GM12872 (cell line): ENCODE data around the gene ANK3.

ENCODE experiments used
- TF ChIP-seq, protein P1 (sequence below): IDR thresholded peaks from 3 replicates; pipeline ENCODE4 v1.5.1; 2011; ENCODE audit warnings: low read depth, mild to moderate bottlenecking, low read length, moderate library complexity; ENCODE audit not compliant: insufficient read depth

ANK3 gene

DNA sequence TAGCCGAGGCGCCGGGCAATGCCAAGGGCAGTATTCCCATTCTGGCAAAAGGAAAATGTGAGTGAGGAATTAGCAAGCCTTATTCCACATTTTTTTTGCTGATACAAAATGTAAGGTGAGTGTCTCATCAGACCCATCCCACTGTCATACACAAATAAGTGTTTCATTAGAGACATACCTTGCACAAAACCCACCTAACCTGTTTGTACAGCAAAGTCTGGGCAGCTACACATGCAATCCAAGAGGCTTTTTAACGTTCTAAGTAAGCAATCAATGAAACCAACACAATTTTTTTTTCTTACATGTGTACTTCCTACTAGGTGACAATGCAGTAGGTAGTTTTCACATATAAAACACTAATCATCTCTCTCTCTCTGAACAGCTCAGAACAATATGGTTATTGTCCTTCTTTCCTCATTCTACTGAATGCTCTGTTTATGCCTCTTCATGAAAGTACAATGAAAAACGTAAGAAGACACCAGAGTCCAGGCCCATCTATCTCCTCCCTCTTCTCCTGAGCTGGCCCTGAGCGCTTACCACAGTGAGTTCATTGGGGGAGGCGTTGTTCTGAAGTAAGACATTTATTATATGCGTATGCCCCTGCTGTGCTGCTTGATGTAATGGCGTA is 217.2 kb downstream of the ANK3 start:
- TF ChIP-seq, protein P1, sequence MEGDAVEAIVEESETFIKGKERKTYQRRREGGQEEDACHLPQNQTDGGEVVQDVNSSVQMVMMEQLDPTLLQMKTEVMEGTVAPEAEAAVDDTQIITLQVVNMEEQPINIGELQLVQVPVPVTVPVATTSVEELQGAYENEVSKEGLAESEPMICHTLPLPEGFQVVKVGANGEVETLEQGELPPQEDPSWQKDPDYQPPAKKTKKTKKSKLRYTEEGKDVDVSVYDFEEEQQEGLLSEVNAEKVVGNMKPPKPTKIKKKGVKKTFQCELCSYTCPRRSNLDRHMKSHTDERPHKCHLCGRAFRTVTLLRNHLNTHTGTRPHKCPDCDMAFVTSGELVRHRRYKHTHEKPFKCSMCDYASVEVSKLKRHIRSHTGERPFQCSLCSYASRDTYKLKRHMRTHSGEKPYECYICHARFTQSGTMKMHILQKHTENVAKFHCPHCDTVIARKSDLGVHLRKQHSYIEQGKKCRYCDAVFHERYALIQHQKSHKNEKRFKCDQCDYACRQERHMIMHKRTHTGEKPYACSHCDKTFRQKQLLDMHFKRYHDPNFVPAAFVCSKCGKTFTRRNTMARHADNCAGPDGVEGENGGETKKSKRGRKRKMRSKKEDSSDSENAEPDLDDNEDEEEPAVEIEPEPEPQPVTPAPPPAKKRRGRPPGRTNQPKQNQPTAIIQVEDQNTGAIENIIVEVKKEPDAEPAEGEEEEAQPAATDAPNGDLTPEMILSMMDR: no peak

DNA sequence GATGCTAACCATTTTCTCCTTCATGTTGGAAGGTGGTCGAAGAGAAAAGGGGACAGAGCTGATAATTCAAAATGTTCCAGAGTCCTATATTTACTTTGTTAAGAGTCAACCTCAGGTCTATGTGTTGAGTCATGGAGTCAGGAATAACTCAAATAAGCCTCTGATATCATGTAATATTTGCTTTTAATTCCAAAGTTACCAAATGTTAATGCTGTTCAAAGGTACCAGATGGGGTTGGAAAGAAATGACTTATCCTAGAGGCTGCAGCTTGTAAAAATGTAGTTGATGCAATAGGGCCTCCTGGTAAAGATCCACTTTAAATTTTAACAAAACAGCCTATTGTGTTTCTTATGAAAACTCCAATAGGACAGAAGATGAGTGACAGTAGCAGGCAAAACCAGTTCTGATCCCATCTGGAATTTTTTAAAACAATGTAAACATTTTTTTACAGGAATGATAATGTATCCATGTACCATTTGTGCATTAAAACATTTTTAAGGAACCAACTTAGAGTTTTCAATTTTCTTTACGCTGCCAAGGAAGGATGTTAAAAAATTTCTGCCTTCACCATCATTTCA is 218.2 kb downstream of the ANK3 start:
- TF ChIP-seq, protein P1: no peak

DNA sequence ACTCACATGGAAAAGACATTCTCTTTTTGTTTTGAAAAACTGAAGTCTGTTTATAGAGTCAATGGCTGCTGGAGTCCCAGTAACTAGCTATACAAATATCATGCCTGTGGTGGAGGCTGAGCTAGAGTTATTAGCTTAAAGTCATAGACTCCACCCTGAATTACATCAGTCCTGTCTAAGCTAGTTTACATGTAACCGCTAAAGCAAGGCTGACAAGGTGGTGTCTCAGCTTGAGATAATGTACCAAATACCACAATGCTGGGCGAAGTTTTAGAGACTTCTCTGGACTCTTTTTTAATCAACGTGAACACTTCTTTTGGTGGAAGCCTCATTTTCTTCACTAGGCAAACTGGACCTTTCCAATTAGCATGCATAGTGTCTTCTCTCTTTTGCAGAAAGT is 219.4 kb downstream of the ANK3 start:
- TF ChIP-seq, protein P1: no peak

DNA sequence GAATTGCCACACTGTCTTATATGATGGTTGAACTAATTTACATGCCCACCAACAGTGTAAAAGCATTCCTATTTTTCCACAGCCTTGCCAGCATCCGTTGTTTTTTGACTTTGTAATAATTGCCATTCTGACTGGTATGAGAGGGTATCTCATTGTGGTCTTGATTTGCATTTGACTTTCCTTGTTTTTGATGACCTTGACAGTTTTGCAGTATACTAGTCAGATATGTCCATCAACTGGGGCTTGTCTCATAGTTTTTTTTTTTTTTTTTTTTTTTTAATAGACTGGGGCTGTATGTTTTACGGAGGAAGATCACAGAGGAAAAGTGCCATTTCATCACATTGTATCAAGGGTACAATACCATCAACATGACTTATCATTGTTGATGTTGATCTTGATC is 220.6 kb downstream of the ANK3 start:
- TF ChIP-seq, protein P1: no peak

DNA sequence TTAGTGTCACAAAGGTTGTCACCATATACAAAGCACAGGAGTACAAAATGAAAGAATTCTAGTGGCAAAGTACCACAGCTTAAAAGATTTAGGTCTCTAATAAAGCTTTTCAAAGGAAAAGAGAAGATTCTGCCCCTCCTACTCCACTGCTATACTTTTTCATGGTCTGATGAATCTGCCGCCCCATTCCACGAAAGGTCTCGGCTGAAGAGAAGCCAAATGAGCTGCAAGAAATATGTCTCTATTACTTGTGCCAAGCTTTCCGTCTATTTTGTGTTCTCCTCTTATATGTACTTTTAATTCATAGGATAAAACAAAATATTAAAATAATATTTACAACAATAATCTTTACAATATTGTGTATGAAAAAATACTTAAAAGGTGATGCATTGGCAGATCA is 222.6 kb downstream of the ANK3 start:
- TF ChIP-seq, protein P1: no peak

DNA sequence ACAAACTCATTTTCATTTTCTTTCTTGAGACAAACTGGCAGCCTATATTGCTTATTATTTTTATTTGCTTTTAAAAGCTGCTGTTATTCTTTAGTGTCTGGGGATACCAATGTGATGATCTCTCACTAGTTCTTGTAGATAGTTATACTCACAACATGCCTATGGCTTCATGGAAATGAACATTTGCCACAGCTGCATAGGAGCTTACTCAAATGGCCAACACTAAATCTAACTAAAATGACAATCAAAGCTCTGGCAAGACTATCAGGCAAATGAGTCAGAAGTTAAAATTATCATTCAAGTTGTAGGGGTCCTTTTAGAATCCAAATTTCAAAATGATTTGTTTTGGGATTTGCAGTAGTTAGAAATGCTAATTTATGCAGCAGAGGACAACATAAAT is 225.9 kb downstream of the ANK3 start:
- TF ChIP-seq, protein P1: no peak

DNA sequence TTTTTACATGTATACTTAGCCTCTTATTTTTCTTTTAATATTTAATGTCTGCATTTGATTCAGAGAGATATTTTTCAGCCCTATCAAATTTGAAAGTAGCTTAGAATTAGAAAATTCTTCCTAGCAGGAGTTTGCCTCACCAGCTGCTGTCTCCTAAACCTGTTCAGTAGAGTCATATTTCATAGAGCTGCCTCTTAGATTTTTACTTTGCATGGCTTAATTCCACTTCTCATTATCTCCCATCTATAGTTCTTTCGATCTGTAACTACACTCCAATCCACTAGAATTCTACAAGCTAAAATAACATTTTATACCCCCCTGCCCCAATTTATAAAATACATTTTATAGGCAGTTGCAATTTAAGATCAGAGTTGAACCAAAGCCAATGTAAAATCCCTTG is 227.0 kb downstream of the ANK3 start:
- TF ChIP-seq, protein P1: no peak
